Nephron progenitor cell (in vitro differentiated cells): ENCODE data around the gene ABHD2.
A peak's percentile ranks its signal among the peaks of the same experiment; 100 is the strongest.

Source experiments
- DNase-seq: peaks from one replicate; pipeline ENCODE4 v3.0.0; 2021
- H3K27ac Mint-ChIP-seq: 2 replicates; pipeline ENCODE4 v1.8.0; 2021; ENCODE audit warnings: mild to moderate bottlenecking, moderate library complexity, mixed read lengths
- H3K27me3 Mint-ChIP-seq: 2 replicates; pipeline ENCODE4 v1.8.0; 2021; ENCODE audit warnings: mild to moderate bottlenecking, low read depth, mixed read lengths; ENCODE audit not compliant: poor library complexity
- H3K36me3 Mint-ChIP-seq: 2 replicates; pipeline ENCODE4 v1.8.0; 2021; ENCODE audit warnings: low read depth, mixed read lengths
- H3K4me1 Mint-ChIP-seq: 2 replicates; pipeline ENCODE4 v1.8.0; 2021; ENCODE audit warnings: mixed read lengths
- H3K4me3 Mint-ChIP-seq: 2 replicates; pipeline ENCODE4 v1.8.0; 2021; ENCODE audit warnings: mild to moderate bottlenecking, moderate library complexity, mixed read lengths
- H3K9me3 Mint-ChIP-seq: 2 replicates; pipeline ENCODE4 v1.8.0; 2021; ENCODE audit warnings: mild to moderate bottlenecking, moderate library complexity, mixed read lengths
- TF ChIP-seq, protein P1 (sequence below): fragments of 200-600 bp; sonication (generic); IDR thresholded peaks from 2 replicates; pipeline ENCODE4 v1.5.0; 2021; ENCODE audit warnings: antibody characterized with exemption

The ABHD2 gene

DNA sequence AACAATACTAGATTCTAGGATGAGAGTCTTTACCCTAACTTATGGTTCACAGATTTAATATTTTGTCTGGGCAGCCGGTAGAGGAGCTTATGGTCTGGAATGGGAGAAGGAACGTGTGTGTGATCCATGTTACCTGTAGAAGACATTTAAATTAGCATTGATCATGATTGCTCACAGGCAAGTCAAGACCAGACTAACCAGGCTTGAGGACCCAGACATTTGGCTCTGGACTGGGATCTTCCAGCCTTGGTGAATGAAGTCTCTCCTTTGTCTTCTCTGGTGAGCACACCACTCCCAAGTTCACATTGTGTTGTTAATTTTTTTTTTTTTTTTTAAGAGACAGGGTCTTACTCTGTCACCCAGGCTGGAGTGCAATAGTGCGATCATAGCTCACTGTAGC, 11.7 kb downstream of the ABHD2 start:
- Mint-ChIP-seq H3K9me3 (no peaks in the 10 kb centered on the region), H3K36me3 (peaks cover 9% of the 10 kb centered on the region), H3K27me3 (no peaks in the 10 kb centered on the region), H3K4me1 (peaks cover 69% of the 10 kb centered on the region), H3K27ac (no peak overlapping the region), H3K4me3 (no peak overlapping the region)
- TF ChIP-seq, protein P1, sequence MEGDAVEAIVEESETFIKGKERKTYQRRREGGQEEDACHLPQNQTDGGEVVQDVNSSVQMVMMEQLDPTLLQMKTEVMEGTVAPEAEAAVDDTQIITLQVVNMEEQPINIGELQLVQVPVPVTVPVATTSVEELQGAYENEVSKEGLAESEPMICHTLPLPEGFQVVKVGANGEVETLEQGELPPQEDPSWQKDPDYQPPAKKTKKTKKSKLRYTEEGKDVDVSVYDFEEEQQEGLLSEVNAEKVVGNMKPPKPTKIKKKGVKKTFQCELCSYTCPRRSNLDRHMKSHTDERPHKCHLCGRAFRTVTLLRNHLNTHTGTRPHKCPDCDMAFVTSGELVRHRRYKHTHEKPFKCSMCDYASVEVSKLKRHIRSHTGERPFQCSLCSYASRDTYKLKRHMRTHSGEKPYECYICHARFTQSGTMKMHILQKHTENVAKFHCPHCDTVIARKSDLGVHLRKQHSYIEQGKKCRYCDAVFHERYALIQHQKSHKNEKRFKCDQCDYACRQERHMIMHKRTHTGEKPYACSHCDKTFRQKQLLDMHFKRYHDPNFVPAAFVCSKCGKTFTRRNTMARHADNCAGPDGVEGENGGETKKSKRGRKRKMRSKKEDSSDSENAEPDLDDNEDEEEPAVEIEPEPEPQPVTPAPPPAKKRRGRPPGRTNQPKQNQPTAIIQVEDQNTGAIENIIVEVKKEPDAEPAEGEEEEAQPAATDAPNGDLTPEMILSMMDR, result no peak
- no peak for DNase-seq

DNA sequence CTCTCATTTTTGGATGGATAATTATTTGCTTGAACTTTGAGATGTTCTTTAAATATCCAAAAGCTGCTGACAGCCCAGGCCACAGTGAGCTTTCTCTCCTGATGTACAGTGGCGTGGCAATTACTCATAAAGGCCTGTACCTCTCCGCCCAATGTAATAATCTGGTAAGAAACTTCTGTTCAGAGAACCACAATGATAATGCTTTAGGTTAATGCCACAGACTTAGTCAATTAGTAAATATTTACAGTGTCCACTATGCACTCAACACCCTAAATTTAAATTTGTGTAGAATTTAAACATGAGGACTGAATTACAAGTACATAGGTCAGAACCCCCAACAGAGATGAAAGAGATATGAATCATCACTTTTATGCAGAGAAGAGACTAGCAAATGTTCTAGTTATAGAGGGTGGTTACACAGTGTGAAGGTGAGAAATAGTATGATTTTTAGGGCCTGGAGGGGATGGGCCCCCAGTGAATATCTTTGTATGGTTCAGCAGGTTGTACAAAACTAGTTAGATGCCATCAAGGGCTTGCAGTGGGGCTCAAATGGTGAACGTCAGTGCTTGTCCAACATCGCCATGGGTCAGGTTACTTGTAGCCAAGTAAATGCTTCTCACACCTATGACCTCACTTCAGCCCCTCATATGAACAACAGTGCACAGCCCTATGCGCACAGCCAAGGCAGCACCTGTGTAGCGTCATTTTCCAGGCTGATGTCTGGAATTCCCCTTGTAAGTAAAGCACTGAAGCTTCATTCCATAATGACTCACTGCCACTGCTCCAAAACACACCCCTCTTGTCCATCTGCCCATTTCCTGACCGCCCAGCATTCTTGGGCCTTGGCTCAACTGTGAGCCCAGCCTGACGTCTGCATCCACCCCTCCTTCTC, 13.3 kb downstream of the ABHD2 start:
- Mint-ChIP-seq H3K27me3 (no peaks in the 10 kb centered on the region), H3K27ac (no peak overlapping the region), H3K4me3 (no peak overlapping the region), H3K9me3 (no peaks in the 10 kb centered on the region), H3K4me1 (peaks cover 76% of the 10 kb centered on the region), H3K36me3 (peaks cover 9% of the 10 kb centered on the region)
- no peak for DNase-seq
- TF ChIP-seq, protein P1, result no peak

DNA sequence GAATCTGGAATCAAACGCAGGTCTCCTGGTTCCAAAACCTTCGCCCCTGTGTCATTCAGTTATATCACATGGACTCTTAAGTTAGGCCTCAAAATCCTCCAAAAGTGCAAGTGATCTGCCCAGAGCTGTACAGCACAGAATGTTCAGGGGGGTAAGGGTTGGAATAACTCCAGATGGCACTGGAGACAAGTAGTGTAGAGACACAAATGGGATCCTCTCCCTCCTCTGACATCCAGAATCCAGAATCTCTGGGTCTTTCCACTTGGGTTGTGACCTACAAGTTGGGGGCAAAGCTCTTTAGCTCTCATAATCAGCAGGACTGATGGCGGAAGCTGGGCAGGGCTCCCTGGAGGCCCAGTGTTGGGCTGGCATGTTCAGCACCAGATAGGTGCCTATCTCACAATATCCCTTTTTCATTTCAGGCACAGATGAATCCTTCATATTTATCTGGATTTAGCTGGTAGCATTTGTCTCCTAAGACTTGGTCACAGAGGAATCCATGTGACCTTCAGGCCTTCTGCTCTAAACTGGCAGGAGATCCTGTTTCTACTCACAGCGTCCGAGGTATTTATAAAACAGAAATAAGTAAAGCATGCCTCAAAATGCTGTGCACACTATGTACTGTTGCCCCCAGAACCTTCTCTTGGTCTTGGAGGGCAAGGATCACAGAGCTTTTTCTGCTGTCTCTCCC, 15.4 kb downstream of the ABHD2 start:
- TF ChIP-seq, protein P1, result no peak

DNA sequence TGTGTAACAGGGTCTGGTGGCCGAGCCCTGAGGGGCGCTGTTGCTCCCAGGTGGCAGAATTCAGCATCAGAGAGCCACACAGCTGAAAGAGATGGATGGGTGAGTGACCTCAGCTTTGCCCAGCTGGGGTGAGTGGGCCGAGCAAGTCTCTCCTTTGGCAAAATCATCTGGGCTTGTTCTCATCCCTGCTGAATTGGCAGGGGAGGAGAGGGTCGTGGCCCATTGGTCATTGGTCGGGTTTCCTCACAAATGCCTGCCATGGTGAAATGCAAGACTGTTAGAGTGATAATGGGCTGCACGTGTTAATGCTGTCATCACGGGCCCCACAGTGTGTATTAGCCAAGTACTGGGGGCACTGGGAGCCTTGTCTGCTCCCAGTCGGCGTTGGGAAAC, 15.9 kb downstream of the ABHD2 start:
- Mint-ChIP-seq H3K27ac (peak overlapping the region; percentile 90), H3K4me1 (peaks cover 81% of the 10 kb centered on the region), H3K27me3 (no peaks in the 10 kb centered on the region), H3K9me3 (no peaks in the 10 kb centered on the region), H3K4me3 (peak overlapping the region; percentile 27), H3K36me3 (peaks cover 9% of the 10 kb centered on the region)
- TF ChIP-seq, protein P1, result no peak
- DNase-seq, result no peak

More for the DNA sequence above, 15.4 kb downstream of the ABHD2 start:
- Mint-ChIP-seq H3K27ac (peak overlapping the region; percentile 90), H3K27me3 (no peaks in the 10 kb centered on the region), H3K9me3 (no peaks in the 10 kb centered on the region), H3K4me1 (peaks cover 76% of the 10 kb centered on the region), H3K36me3 (peaks cover 9% of the 10 kb centered on the region), H3K4me3 (peak overlapping the region; percentile 27)
- no peak for DNase-seq

DNA sequence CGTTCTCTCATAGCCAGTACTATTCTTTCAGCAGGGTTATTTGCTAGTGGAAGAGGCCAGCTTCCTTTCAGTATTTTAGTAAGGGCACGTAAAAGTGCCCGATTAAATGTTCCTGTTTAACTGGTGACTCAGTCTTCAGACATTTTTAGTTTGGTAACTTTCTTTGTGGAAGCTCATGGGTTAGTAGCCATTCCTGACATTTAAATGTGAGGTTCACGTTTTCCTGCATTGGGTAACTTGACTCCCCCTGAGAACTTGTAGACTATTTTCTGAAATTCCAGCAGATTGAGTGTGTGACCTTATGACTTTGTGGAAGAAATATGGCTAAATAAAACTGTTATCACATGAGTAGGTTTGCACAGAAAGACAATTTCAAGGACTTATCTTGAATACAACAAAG, 16.9 kb downstream of the ABHD2 start:
- no peak for DNase-seq
- no peaks in the 10 kb centered on the region for H3K27me3 Mint-ChIP-seq
- peaks cover 9% of the 10 kb centered on the region for H3K36me3 Mint-ChIP-seq
- H3K9me3 Mint-ChIP-seq, result no peaks in the 10 kb centered on the region
- H3K27ac Mint-ChIP-seq, result peak overlapping the region; percentile 97
- TF ChIP-seq, protein P1, result no peak
- peak overlapping the region; percentile 4 for H3K4me3 Mint-ChIP-seq
- peaks cover 88% of the 10 kb centered on the region for H3K4me1 Mint-ChIP-seq
